A549 (cell line): ENCODE measurements around the gene NAT8L. TPM values are rescaled to one million over a fixed set of nuclear protein-coding genes. Genes with fewer than 3 reads are reported as not detected.

Experiments used
- ATAC-seq, 2 experiments: fragments of 200-7000 bp in 1 of 2; fragments of >200 bp in 1 of 2; cut with Nextera tagmentation in 1 of 2; cut with Tn5 transposase in 1 of 2; 3 replicates each; pipeline versions ENCODE4 v1.8.0 to v1.9.1; 2018 to 2020; ENCODE audit warnings: mild to moderate bottlenecking in 1 of 2, moderate library complexity in 1 of 2
- CTCF ChIA-PET: fragments of 300-600 bp; sonication (Branson Sonifier 250); formaldehyde crosslinking; extraction: SDS; loops from one replicate; lab custom pipeline; 2021; ENCODE audit warnings: antibody characterized with exemption, inconsistent platforms; lab: Yijun Ruan, JAX
- POLR2A ChIA-PET: fragments of 350-600 bp; formaldehyde crosslinking; extraction: SDS; loops from one replicate; lab custom pipeline; 2021; ENCODE audit warnings: antibody characterized with exemption, inconsistent platforms; lab: Yijun Ruan, JAX
- DNase-seq, 2 experiments: peaks; one replicate each; pipeline versions ENCODE4 v3.0.0 to v3.0.0-alpha.2; 2011 to 2016; ENCODE audit warnings: low read depth in 1 of 2, low spot score in 1 of 2
- FAIRE-seq: peaks from 2 replicates; lab custom pipeline; 2011; peaks lifted over from hg19 to GRCh38; lab: Jason Lieb, UNC
- H3K27ac ChIP-seq, 2 experiments: fragments of >200 bp; sonication (Bioruptor Twin); formaldehyde crosslinking; 3 replicates each; pipeline ENCODE4 v1.5.1; 2016 to 2017
- H3K4me1 ChIP-seq: fragments of >200 bp; sonication (Bioruptor Twin); formaldehyde crosslinking; 3 replicates; pipeline ENCODE4 v1.6.1; 2016
- H3K4me2 ChIP-seq: fragments of >200 bp; sonication (Bioruptor Twin); formaldehyde crosslinking; 3 replicates; pipeline ENCODE4 v1.6.1; 2016
- H3K4me3 ChIP-seq: fragments of >200 bp; sonication (Bioruptor Twin); formaldehyde crosslinking; 3 replicates; pipeline ENCODE4 v1.5.1; 2016
- H3K9me3 ChIP-seq: fragments of >200 bp; sonication (Bioruptor Twin); formaldehyde crosslinking; 3 replicates; pipeline ENCODE4 v1.6.1; 2016
- CBX2 ChIP-seq: fragments of 200-600 bp; sonication (generic); IDR thresholded peaks from 2 replicates; pipeline ENCODE4 v1.6.1; 2016; ENCODE audit warnings: low read depth, mild to moderate bottlenecking, borderline replicate concordance
- CTCF ChIP-seq: fragments of >200 bp; sonication (Bioruptor Twin); formaldehyde crosslinking; IDR thresholded peaks from 3 replicates; pipeline ENCODE4 v1.5.1; 2016
- ELK1 ChIP-seq: fragments of 150-350 bp; IDR thresholded peaks from 2 replicates; pipeline ENCODE4 v1.6.1; 2014; ENCODE audit warnings: low read depth, mild to moderate bottlenecking, low read length
- EP300 ChIP-seq, 2 experiments: fragments of >200 bp; sonication (Bioruptor Twin); formaldehyde crosslinking; IDR thresholded peaks; 2 replicates in 1 of 2; 3 replicates in 1 of 2; pipeline ENCODE4 v1.6.1; 2016 to 2017
- ESRRA ChIP-seq: fragments of 150-350 bp; IDR thresholded peaks from 2 replicates; pipeline ENCODE4 v1.6.1; 2014; ENCODE audit warnings: mild to moderate bottlenecking, low read length, borderline replicate concordance
- HEYL ChIP-seq: fragments of 250-450 bp; sonication (Bioruptor Pico); IDR thresholded peaks from 2 replicates; pipeline ENCODE4 v1.8.0; 2021; ENCODE audit warnings: mild to moderate bottlenecking, moderate library complexity
- HOXB13 ChIP-seq: fragments of 250-450 bp; sonication (Bioruptor Pico); IDR thresholded peaks from 2 replicates; pipeline ENCODE4 v1.5.0; 2020; ENCODE audit warnings: low read depth, mild to moderate bottlenecking, moderate library complexity
- KDM5A ChIP-seq: fragments of 200-600 bp; sonication (generic); IDR thresholded peaks from 2 replicates; pipeline ENCODE4 v1.6.1; 2016; ENCODE audit warnings: antibody characterized with exemption, mild to moderate bottlenecking
- MAFK ChIP-seq: fragments of 450-650 bp; IDR thresholded peaks from 2 replicates; pipeline ENCODE4 v1.6.1; 2014; ENCODE audit not compliant: partially characterized antibody
- PBX3 ChIP-seq: IDR thresholded peaks from 2 replicates; pipeline ENCODE4 v1.6.1; 2012
- PHF8 ChIP-seq: fragments of 200-600 bp; sonication (generic); IDR thresholded peaks from 2 replicates; pipeline ENCODE4 v1.6.1; 2016; ENCODE audit warnings: low read depth, mild to moderate bottlenecking, antibody characterized with exemption, moderate library complexity, borderline replicate concordance
- RARB ChIP-seq: fragments of 250-450 bp; sonication (Bioruptor Pico); IDR thresholded peaks from 2 replicates; pipeline ENCODE4 v1.8.0; 2021; ENCODE audit warnings: mild to moderate bottlenecking, moderate library complexity
- REST ChIP-seq: fragments of 200-600 bp; sonication (generic); IDR thresholded peaks from 2 replicates; pipeline ENCODE4 v1.6.1; 2016; ENCODE audit warnings: antibody characterized with exemption, mild to moderate bottlenecking, moderate library complexity
- RNF2 ChIP-seq: fragments of 200-600 bp; sonication (generic); IDR thresholded peaks from 2 replicates; pipeline ENCODE4 v1.6.1; 2016; ENCODE audit warnings: low read depth, mild to moderate bottlenecking, antibody characterized with exemption, moderate library complexity, borderline replicate concordance
- TFCP2L1 ChIP-seq: fragments of 250-450 bp; sonication (Bioruptor Pico); IDR thresholded peaks from 2 replicates; pipeline ENCODE4 v1.5.0; 2021; ENCODE audit warnings: mild to moderate bottlenecking
- USF2 ChIP-seq: fragments of 450-650 bp; IDR thresholded peaks from 2 replicates; pipeline ENCODE4 v1.6.1; 2014; ENCODE audit warnings: antibody characterized with exemption
- WGBS: methylation state at CpG from one replicate; pipeline ENCODE4 v1.1.6; 2017; ENCODE audit errors: missing lambda C conversion rate; 5-methylcytosine and 5-hydroxymethylcytosine counted together
- polyA plus RNA-seq, 4 experiments: library from polyadenylated mRNA; depleted of rRNA in 3 of 4; stranded (reverse); fragments of >200 nt; fragmentation: RNase III in 1 of 4; extraction: RNeasy Plus Mini Kit Qiagen cat#74134 plus additional on column Dnase treatment in 1 of 4; gene quantifications; 2 replicates in 3 of 4; 3 replicates in 1 of 4; pipeline ENCODE4 v1.2.3, GENCODE V29; 2011 to 2017

The NAT8L gene
- polyA plus RNA-seq, 2 of the 4 experiments (the other 2 are of a cell fraction), result 2.6 to 8.2 TPM

GRCh38 chr4:2044542-2045517 is 14.3 kb upstream of the NAT8L start:
- ChIA-PET POLR2A (no interaction called here), CTCF (interaction anchor here (0.8 to 0.9 kb wide), 2 partner anchors 12 to 19 kb away, joined by 3 read pairs; no protein-coding TSS in a partner anchor)
- DNase-seq (no peak), FAIRE-seq (no peak), ATAC-seq (no peak)
- H3K9me3 ChIP-seq, result peaks cover 4% of the 10 kb centered on the region; the same call in 1 of the 3 replicates
- no peaks in the 10 kb centered on the region; the same call in 2 of the 3 replicates for H3K4me1 ChIP-seq
- no peak overlapping the region for H3K4me3 ChIP-seq
- 95% methylated on average over 12 of the region's 18 CpGs for WGBS
- no peak overlapping the region for H3K4me2 ChIP-seq
- TF ChIP-seq CBX2 (no peak), EP300 (IDR thresholded peaks at IDR 0.05) (no peak), ESRRA (no peak), REST (no peak), USF2 (no peak), TFCP2L1 (CRISPR knock-in tag) (no peak), RARB (CRISPR knock-in tag) (no peak), ELK1 (no peak), CTCF (no peak), MAFK (no peak), HOXB13 (CRISPR knock-in tag) (no peak)
- H3K27ac ChIP-seq, result no peak overlapping the region

GRCh38 chr4:2045518-2045951 is 13.6 kb upstream of the NAT8L start:
- no peak for DNase-seq
- Histone ChIP-seq H3K4me2 (no peak overlapping the region), H3K4me3 (no peak overlapping the region), H3K27ac (no peak overlapping the region), H3K4me1 (no peaks in the 10 kb centered on the region; the same call in 2 of the 3 replicates), H3K9me3 (peaks cover 4% of the 10 kb centered on the region; the same call in 1 of the 3 replicates)
- no peak for ATAC-seq
- ChIA-PET CTCF (interaction anchor here (0.9 kb wide), 1 partner anchor 11 kb away, joined by 3 read pairs; no protein-coding TSS in a partner anchor), POLR2A (no interaction called here)
- no peak for TF ChIP-seq PHF8
- TF ChIP-seq PBX3, result peak; percentile 44; the same call in 1 of the 2 replicates
- TF ChIP-seq KDM5A, result no peak
- TF ChIP-seq RNF2, result no peak
- no peak for TF ChIP-seq HEYL (CRISPR knock-in tag)
- WGBS, result 80% methylated on average over 10 of the region's 11 CpGs
- no peak for FAIRE-seq
